AML-193 (cell line): ENCODE data around the gene PCBP4.
A peak's percentile ranks its signal among the peaks of the same experiment; 100 is the strongest.
"Not testable (repeated sequence)": the region's sequence is repeated elsewhere in the genome, so short reads cannot be mapped to it uniquely, and the experiment has no call there.

ENCODE experiments used
- DNase-seq, 2 experiments: peaks; one replicate each; lab custom pipeline; 2025; lab: John Stamatoyannopoulos, UW

PCBP4 gene

DNA sequence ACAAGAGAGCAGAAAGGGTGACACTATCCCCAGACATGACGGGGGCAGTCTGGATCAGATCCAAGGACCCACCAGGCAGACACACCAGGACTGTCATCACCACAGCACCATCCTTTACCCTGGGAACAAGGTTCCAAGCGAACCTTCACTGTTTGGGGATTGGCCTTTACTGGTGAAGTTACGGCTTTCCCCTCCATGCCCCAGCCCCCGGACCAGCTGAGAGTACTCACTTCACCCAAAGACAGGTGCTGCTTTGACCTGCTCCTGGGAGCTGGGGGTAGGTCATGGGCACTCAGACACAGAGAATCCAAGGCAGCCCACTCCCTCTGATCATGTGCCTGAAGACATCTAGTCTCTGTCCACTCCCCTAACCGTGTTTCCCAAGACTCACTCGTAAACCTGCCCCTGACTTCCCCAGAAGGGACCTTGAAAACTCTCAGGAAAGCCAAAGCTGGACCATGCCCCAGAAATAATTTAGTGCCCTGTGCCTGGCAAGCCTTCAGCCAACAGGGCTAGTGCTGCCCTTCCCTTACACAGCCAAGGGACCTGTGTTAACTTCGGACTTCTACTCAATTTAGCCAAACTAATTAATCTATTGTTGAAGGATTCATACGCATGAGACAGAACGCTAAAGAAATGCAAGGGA, 28.4 kb downstream of the PCBP4 start:
- no peak for DNase-seq

DNA sequence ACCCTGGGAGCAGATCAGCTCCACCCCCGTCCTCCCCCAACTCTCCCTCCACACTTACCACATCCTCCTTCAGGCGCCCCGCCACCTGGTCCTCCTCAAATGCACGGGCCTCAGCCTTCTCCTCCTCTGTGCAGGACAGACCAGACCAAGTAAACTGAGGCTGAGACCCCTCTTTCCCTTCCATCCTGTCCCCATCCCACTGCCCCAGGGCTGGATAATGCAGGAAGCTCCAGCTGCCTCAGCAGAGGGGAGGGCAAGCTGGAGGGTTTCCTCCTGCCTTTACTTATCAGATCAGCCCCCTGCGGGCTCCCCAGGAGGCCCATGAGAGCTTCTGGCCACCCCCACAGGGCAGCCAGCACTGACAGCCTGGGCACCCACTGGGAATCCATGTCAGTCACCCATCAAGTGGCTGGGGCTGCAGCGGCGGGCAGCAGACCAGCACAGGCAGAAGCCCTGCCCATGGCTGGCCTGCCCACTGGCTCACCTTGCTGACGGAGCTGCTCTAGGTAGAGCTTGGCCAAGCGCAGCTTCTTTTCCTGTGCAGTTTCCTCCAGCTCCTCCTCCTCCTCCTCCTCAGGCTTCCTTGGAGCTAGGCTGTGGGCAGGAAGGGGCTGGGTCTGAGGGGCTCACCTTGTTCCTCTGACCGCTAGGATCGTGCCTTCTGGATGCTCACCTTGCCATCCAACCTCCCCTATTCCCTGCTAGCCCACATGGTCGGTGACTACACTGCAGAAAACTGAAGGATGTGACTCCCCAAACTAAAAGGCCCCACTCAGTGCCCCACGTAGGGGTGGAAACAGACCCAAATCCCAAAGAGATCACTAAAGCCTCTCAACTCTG, 29.4 kb downstream of the PCBP4 start:
- no peak for DNase-seq

DNA sequence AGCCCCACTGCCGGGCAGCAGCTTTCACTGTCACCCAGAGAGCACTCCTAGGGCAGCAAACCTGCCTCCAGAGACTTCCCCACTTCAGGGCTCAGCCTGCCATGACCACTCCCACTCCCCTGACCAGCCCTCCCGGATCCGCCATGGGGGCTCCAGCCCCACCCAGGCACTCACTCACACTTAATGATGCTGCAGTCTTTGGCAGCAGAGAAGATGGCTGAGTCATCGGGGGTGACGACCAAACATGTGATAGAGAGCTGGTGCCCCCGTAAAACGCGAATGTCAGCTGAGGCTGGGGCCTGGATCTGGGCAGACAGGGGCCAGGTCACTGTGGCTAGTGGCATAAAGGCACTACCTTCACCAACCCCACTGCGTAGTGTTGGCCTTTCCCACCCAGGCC, 30.2 kb downstream of the PCBP4 start:
- no peak for DNase-seq

DNA sequence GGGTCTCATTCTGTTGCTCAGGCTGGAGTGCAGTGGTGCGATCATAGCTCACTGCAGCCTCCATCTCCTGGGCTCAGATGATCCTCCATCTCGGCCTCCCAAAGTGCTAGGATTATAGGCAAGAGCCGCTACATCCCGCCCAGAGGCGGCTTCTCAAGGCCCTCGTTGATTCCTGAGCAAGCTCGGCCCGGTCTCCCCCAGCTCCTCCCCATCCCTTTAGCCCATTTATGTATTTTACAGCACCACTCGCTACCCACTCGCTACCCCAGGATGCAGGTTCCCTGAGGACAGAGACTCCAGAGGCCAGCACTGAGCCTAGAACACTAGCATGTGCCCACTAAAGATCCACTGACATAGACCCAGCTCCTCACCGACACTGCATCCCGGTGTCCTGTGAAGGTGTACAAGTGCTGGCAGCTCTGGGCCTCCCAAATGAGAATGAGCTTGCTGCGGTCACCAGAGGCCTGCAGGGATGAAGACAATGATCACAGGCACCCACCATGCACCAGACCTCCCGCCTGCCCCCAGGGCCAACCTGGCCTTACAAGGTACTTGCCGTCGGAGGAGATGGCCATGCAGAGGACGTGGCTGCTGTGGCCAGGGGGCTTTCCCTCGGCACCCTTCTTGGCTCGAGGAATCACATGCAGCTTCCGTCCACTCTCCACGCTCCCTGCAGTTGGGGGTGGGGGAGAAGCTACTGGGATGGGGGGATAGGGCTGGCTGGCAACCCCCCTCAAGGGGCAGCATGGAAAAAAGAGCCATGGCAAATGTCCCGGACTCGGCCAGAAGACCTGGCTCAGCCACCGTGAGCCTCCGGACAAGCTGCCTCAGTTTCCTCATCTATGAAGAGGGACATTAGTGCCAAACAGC, 31.1 kb downstream of the PCBP4 start:
- DNase-seq: no peak

DNA sequence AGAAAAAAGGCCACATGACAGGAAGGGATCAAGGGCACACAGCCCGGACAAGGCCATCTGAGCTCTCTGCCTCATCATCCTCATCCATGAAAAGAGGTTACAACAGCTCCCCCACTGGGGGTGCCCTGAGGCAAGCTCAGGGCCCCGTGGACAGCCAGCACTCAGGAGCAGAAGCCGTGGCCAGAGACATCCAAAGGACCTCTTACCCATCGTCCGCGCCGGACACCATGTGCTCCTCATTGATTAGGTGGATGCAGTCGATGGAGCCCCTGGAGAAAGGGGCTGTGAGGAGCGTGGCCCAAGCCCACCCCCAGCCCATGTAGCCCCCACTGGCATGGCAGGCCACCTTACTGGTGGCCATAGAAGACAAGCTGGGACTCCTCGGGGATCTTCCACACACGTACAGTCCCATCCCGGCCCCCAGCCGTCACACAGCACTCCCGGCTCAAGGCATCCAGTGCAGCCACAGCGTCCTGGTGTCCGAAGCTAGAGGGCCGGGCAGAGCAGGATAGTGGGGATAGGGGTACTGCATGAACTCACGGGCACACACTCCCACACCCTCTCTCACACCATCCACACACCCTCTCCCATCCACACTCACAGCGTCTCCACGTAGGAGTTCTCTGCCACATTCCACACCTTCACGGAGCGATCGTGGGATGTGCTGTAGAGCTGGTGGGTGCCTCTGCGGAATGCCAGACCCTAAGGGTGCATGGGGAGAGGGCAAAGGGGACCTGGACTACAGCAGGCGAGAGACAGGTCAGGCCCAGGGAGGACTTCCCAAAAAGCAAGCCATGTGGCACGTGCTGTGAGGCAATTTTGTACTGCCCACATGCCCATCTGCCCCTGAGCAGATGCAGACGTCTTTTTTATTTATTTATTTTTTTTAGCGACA, 32.0 kb downstream of the PCBP4 start:
- no peak for DNase-seq

DNA sequence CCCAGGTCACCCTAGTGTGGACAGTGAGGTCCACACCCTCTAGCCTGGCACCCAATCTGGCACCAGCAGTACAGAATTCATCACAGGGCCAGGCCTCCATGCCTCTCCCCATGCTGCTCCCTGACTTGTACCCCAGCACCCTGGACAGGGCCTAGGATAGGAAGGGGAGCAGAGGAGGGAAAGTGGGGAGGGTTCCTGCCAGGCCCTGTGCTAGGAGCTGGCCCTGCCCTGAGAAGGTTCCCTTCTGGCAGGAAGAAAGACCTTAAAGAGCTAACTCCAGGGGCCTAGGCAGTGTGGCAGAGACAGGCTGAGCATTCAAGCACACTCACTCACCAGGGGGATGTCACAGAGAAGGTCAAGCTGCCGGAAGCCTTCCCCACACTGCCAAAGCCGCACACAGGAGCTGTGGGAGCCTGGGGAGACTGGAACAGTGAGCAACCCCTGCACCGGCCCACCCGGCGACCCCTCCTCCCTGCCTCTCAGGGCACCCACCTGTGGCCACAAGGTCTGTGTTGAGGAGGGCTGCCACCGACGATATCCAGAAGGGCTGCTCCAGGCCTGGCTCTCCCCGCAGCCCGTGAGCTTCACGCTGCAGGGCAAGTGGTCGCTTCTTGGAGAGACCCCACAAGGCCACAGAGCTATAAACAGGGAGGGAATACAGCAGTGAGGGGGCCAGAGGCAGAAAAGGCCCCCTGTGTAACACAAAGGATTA, 33.0 kb downstream of the PCBP4 start:
- no peak for DNase-seq

DNA sequence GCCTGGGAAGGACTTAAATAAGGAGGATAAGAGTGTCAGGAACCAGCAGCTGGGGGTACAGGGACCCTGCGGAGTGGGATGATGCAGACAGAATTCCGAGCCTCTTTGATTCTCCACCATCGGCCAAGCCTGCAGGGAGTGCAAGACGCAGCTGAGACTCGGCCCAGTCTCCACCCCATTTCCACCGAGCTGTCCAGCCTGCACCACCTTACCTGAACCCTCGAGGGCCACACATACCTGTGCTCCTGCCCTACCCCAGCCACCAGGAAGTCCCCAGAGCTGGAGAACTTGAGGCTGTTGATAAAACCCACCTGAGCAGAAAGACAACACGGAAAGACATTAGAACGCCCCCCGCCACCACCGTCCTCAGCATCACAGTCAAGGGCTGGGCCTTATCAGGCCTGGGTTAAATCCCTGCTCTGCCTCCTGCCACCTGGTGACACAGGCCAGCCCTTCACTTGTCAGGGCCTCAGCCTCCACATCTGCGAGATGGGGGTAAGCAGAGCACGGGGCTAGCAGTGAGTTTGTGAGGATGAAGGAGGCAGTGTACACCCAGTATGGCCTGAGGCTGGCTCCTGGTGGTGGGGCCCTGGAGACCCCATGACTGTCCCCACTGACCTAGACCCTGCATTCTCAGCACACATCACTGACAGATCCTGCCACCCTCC, 33.6 kb downstream of the PCBP4 start:
- no peak for DNase-seq

DNA sequence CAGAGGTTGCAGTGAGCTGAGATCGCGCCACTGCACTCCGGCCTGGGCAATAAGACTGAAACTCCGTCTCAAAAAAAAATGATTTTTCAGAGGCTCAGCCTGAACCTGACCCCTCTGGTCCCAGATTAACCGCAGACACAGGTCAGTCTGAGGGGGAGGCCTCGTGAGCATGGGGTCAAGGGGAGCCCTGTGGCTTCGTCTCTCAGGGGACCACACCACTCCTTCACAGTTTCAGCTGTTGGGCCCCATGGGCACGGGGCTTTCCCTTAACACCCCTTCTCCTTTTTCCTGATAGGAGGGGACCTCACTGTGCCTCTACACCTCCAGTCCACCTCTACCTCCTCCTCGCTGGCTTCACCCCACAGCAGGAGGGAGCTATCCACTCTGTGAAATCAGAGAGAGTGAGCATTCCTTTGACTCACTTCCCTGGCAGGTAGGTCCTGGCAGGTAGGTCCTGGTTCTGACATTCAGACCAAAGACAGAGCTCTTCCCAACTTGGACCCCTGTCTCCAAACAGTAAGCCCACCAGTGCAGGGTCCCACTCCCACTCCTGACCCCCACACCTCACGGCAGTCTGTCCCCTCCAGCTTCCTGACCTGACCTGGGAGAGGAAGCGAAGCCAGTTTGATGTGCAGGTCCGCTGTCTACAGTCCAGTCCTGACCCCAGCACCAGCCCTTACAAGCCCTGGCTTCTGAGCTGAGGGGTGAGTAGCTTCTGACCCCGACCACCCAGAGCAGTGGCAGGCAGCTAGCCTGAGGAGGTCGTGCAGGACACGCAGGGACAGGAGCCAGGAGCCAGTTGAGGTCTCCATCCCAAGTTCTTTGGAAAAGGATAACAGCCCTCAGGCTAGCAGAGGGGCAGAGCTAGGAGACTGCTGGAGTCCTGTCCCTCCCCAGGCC, 34.5 kb downstream of the PCBP4 start:
- DNase-seq: no peak

DNA sequence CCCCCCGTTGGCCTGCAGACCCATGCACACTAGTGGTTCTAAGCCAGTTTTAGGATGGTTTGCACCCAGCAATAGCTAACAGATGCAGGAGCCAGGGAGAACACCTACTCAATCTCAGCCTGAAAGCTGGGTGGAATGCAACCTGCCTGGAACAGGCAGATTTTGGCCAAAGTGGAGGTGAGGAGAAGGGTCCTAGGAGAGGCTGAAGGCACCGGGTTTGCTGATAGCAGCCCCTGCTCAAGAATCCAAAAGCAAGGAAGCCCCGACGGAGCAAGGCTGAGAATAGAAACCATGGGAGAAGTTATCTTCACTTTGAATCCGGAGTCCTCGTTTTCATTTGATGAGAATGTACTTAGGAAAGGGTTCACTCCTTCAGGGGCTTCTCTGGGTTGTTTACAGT, 35.5 kb downstream of the PCBP4 start:
- no peak for DNase-seq

DNA sequence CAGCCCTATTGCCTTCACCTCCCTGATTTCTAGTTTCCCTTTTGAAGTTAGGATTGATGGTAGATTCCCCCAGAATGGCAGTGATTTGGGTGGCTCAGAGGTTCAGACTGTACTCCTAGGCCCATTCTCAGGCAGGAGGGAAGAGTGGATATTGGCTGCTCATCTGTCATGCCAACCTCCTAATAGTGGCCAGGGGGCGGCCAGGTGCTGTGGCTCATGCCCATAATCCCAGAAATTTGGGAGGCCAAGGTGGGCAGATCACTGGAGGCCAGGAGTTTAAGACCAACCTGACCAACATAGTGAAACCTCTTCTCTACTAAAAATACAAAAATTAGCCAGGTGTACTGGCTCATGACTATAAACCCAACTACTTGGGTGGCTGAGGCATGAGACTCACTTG, 36.8 kb downstream of the PCBP4 start:
- DNase-seq: no peak

DNA sequence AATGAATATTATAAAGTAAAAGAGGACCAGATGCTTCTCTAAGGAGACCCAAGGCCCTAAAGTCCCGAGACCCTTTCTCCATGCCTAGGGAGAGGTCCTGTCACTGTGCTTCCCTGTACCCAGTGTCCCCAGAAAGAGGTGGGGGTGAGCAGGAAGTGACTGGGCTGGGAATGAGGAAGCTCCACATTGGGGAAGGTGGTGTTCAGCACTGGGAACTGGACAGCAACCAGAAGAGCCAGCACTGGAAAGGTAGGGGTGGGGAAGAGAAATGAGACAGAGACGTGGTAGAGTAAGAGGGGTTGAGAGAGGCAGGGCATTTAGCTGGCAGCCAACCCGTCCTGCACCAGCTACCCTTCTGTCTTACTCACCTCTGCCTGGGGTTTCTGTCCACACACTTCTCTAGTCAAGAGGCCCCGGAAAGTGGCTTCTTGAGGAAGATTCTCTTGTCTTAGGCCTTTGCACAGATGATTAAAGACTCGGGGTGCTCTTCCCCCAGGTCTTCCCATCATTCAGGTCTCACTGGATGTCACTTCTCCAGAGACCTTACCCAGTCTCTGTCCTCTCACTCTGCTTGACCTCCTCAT, 37.7 kb downstream of the PCBP4 start:
- peak; percentile 5 to 7 for DNase-seq

DNA sequence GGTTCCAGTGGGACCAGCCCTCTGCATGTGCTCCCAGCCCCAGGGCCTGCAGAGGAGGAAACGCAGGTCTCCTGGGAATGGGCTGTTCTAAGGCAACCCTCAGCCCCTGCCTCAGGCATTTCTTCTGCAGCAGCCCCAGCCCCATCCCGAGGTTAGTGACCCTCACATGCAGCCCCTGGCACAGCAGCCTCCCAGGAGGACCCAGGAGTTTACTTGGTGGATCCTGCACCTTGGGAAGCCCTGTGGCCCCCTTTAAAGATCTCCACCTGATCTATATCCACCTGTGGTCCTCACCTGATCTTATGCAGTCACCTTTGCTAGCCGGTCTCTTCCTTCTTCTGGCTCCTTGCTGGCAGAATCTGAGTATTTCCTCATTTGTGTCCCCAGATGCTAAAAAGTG, 38.3 kb downstream of the PCBP4 start:
- DNase-seq: not testable (repeated sequence)

DNA sequence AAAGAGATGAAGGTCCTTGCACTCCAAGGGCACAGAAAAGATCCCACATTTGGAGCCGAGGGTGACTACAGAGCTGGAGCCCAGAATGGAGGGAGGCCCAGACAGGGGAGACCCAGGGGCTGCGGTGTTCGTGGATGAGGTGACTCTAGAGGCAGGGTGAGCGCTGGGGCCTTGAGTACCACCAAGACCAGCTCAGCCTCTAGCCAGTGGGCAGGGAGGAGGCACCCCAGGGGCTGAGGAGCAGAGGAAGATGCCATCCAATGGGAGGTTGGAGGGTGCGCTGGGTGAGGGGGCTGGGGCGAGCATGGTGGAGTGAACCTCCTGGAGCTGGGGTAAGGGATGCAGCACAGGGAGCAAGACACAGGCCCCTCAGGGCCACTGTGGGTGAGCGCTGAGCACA, 38.8 kb downstream of the PCBP4 start:
- DNase-seq: no peak

DNA sequence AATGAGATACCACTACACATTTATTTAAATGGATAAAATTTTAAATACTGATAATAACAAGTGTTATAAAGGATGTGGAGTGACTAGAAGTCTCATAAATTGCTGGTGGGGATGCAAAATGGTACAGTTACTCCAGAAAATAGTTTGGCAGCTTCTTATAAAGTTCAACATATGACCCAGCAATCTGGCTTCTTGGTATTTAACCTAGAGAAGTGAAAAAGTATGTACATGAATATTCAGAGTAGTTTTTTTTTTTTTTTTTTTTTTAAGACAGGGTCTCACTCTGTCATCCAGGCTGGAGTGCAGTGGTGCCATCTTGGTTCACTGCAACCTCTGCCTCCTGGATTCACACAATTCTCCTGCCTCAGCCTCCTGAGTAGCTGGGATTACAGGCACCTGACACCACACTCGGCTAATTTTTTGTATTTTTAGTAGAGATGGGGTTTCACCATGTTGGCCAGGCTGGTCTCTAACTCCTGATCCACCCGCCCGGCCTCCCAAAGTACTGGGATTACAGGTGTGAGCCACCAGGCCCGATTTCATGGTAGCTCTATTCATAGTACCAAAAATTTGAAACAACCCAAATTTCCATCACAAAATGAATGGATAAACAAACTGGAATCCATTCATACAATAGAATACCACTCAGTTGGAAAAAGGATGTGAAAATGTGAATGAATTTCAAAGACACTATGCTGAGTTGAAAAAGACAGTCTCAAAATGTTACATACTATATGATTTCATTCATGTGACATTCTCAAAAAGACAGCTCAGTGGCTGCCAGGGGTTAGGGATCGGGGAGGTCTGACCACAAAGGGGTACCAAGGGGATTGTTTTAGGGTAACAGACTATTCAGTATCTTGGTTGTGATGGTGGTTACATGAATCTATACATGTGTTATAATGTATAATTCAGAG, 39.9 kb downstream of the PCBP4 start:
- no peak for DNase-seq

DNA sequence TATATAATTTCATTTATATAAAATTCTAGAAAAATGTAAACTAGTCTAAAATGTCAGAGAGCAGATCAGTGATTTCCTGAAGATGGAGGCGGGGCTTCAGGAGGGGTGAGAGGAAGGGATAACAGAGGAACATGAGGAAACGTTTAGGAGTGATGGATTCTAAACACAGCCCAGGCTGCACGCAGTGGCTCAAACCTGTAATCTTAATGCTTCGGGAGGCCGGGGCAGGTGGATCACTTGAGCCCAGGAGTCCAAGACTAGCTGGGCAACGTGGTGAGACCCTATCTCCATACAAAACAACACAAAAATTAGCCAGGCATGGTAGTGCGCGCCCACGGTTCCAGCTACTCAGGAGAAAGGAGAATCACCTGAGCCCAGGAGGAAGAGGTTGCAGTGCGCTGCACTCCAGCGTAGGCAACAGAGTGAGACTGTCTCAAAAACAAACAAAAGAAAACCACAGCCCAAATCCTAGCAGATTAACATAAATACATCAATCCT, 46.1 kb downstream of the PCBP4 start:
- no peak for DNase-seq

DNA sequence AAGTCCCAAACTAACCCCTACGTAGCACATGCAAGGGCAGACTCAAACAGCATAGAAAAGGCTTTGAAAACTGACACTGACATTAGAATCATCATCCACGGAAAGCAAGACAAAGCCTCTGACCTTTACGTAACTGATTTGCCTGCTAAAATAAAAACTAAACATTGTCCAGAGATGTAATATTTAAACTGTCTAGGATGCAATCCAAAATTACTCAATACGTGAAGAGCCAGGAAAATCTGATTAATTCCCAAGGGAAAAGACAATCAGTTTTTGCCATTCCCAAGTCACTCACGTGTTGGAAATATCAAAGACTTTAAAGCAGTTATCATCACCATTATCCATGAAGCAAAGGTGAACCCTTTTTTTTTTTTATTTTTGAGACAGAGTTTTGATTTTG, 50.8 kb downstream of the PCBP4 start:
- DNase-seq: no peak

DNA sequence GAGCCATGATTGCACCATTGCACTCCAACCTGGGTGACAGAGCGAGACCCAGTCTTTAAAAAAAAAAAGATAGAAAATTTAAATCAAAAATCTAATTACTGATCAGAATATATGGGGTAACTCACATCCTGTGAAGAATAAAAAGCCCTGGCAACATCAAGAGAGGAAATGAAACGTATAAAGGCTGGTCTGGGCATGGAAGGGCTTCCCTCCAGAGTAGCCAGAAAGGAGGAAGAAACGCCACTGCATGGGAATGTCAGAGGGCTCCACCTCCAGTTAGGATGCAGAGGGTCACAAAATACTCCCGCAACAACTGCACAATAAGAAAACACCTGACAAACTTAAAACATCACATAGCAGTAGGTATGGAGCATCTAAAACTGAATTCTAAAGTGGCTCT, 59.2 kb downstream of the PCBP4 start:
- DNase-seq: no peak
